Fibroblast of lung (primary cell): ENCODE measurements around the gene HOXC11. TPM values are rescaled to one million over a fixed set of nuclear protein-coding genes. Genes with fewer than 3 reads are reported as not detected.
A peak's percentile ranks its signal among the peaks of the same experiment; 100 is the strongest.

Experiments
- DNase-seq, 2 donors: peaks; one replicate each; pipeline versions ENCODE4 v3.0.0 to v3.0.0-alpha.2; 2010; ENCODE audit warnings: low read depth in 2 of 2
- H2AFZ ChIP-seq: 2 replicates; pipeline ENCODE4 v1.5.1; 2012; ENCODE audit warnings: low read length, control low read depth, inconsistent platforms
- H3K27ac ChIP-seq: 2 replicates; pipeline ENCODE4 v1.5.1; 2011; ENCODE audit warnings: low read length, control low read depth; ENCODE audit not compliant: insufficient read depth
- H3K27me3 ChIP-seq: 2 replicates; pipeline ENCODE4 v1.5.1; 2011; ENCODE audit warnings: mild to moderate bottlenecking, low read length; ENCODE audit not compliant: control insufficient read depth, insufficient read depth
- H3K36me3 ChIP-seq: 2 replicates; pipeline ENCODE4 v1.5.1; 2011; ENCODE audit warnings: low read length; ENCODE audit not compliant: control insufficient read depth, insufficient read depth
- H3K4me1 ChIP-seq: 2 replicates; pipeline ENCODE4 v1.5.1; 2011; ENCODE audit warnings: low read length; ENCODE audit not compliant: control insufficient read depth, insufficient read depth; ENCODE audit errors: extremely low read depth
- H3K4me2 ChIP-seq: 2 replicates; pipeline ENCODE4 v1.5.1; 2011; ENCODE audit warnings: low read length, control low read depth; ENCODE audit not compliant: insufficient read depth; ENCODE audit errors: extremely low read depth
- H3K4me3 ChIP-seq, 4 experiments: fragments of 200-600 bp in 1 of 4; sonication (generic) in 1 of 4; replicated peaks in 1 of 4; 2 replicates each; pipeline ENCODE4 v1.5.1; 2011 to 2016; ENCODE audit warnings: low read length in 4 of 4, low read depth in 3 of 4, mild to moderate bottlenecking in 3 of 4, control low read depth in 2 of 4, inconsistent platforms in 1 of 4, mixed read lengths in 1 of 4; ENCODE audit not compliant: insufficient read depth in 1 of 4; ENCODE audit errors: control extremely low read depth in 1 of 4
- H3K79me2 ChIP-seq: 2 replicates; pipeline ENCODE4 v1.5.1; 2012; ENCODE audit warnings: mild to moderate bottlenecking, low read length, inconsistent platforms; ENCODE audit not compliant: control insufficient read depth, insufficient read depth
- H3K9ac ChIP-seq: 2 replicates; pipeline ENCODE4 v1.5.1; 2011; ENCODE audit warnings: mild to moderate bottlenecking, low read length, control low read depth; ENCODE audit not compliant: insufficient read depth
- H3K9me3 ChIP-seq: 2 replicates; pipeline ENCODE4 v1.5.1; 2012; ENCODE audit warnings: low read depth, low read length; ENCODE audit not compliant: control insufficient read depth, insufficient read depth
- H4K20me1 ChIP-seq: 2 replicates; pipeline ENCODE4 v1.5.1; 2011; ENCODE audit warnings: low read length; ENCODE audit not compliant: control insufficient read depth, insufficient read depth; ENCODE audit errors: extremely low read depth
- EZH2 ChIP-seq: IDR thresholded peaks from 2 replicates; pipeline ENCODE4 v1.5.1; 2012; ENCODE audit warnings: low read length, control low read depth, mild to moderate bottlenecking; ENCODE audit errors: missing control alignments
- polyA plus RNA-seq, 2 donors: library from polyadenylated mRNA; depleted of rRNA in 1 of 2; stranded (reverse) in 1 of 2; unstranded in 1 of 2; fragments of >200 nt; gene quantifications; 2 replicates each; pipeline ENCODE4 v1.2.1, GENCODE V29; 2011 to 2012; ENCODE audit warnings: missing spikeins in 1 of 2
- total RNA-seq: library from RNA; depleted of rRNA; stranded (reverse); fragments of >200 nt; gene quantifications from 2 replicates; pipeline ENCODE4 v1.2.1, GENCODE V29; 2014
- TF ChIP-seq, protein P1 (sequence below), 2 donors: IDR thresholded peaks in 1 of 2; conservative IDR thresholded peaks in 1 of 2; 1 replicate in 1 of 2; 2 replicates in 1 of 2; pipeline ENCODE4 v1.5.1; 2011 to 2012; ENCODE audit warnings: low read length in 2 of 2, control low read depth in 1 of 2, inconsistent platforms in 1 of 2, low read depth in 1 of 2, mild to moderate bottlenecking in 1 of 2

Gene HOXC11
- total and polyA plus RNA-seq, 2 donors (not counting 1 experiment from before 2014, with no cell fraction given) = not detected

- H3K4me1 ChIP-seq = no peaks in the 10 kb centered on the region
- H2AFZ ChIP-seq = no peak overlapping the region
- no peak for DNase-seq
- H3K27ac ChIP-seq = no peak overlapping the region
- TF ChIP-seq, protein P1, sequence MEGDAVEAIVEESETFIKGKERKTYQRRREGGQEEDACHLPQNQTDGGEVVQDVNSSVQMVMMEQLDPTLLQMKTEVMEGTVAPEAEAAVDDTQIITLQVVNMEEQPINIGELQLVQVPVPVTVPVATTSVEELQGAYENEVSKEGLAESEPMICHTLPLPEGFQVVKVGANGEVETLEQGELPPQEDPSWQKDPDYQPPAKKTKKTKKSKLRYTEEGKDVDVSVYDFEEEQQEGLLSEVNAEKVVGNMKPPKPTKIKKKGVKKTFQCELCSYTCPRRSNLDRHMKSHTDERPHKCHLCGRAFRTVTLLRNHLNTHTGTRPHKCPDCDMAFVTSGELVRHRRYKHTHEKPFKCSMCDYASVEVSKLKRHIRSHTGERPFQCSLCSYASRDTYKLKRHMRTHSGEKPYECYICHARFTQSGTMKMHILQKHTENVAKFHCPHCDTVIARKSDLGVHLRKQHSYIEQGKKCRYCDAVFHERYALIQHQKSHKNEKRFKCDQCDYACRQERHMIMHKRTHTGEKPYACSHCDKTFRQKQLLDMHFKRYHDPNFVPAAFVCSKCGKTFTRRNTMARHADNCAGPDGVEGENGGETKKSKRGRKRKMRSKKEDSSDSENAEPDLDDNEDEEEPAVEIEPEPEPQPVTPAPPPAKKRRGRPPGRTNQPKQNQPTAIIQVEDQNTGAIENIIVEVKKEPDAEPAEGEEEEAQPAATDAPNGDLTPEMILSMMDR (conservative IDR thresholded peaks at IDR 0.05 in 1 of 2, IDR thresholded peaks at IDR 0.05 in 1 of 2; ENCODE audit: low read depth in 1 of 2, low read length in 2 of 2) = no peak
- TF ChIP-seq EZH2 = no peak
- no peaks in the 10 kb centered on the region for H3K9me3 ChIP-seq
- H4K20me1 ChIP-seq = no peaks in the 10 kb centered on the region
- no peaks in the 10 kb centered on the region for H3K79me2 ChIP-seq
- H3K4me2 ChIP-seq = no peak overlapping the region
- no peak overlapping the region for H3K4me3 ChIP-seq
- H3K36me3 ChIP-seq = no peaks in the 10 kb centered on the region
- peaks cover 88% of the 10 kb centered on the region for H3K27me3 ChIP-seq
- no peak overlapping the region for H3K9ac ChIP-seq
Measured at GRCh38 chr12:53988541-53989226, 15.8 kb downstream of the HOXC11 start.

GRCh38 chr12:53989227-53990113 is 16.5 kb downstream of the HOXC11 start:
- Histone ChIP-seq H3K9me3 (no peaks in the 10 kb centered on the region), H4K20me1 (no peaks in the 10 kb centered on the region), H3K27ac (no peak overlapping the region), H3K4me3 (no peak overlapping the region), H3K27me3 (peaks cover 89% of the 10 kb centered on the region), H3K79me2 (no peaks in the 10 kb centered on the region), H2AFZ (no peak overlapping the region), H3K9ac (no peak overlapping the region), H3K4me2 (peak overlapping the region; percentile 17), H3K4me1 (no peaks in the 10 kb centered on the region), H3K36me3 (no peaks in the 10 kb centered on the region)
- DNase-seq = peak in 1 of 2 donors; percentile 61
- TF ChIP-seq, protein P1 (conservative IDR thresholded peaks at IDR 0.05 in 1 of 2, IDR thresholded peaks at IDR 0.05 in 1 of 2; ENCODE audit: low read depth in 1 of 2, low read length in 2 of 2) = peak; percentile 56 to 59
- peak; percentile 71 for TF ChIP-seq EZH2

- no peak overlapping the region for H3K9ac ChIP-seq
- no peak overlapping the region for H3K27ac ChIP-seq
- H3K4me2 ChIP-seq = no peak overlapping the region
Measured at GRCh38 chr12:53990311-53991076, 17.6 kb downstream of the HOXC11 start.

More at GRCh38 chr12:53990311-53991076, 17.6 kb downstream of the HOXC11 start:
- no peaks in the 10 kb centered on the region for H3K4me1 ChIP-seq
- DNase-seq = no peak
- H3K36me3 ChIP-seq = no peaks in the 10 kb centered on the region
- H2AFZ ChIP-seq = no peak overlapping the region
- no peaks in the 10 kb centered on the region for H3K9me3 ChIP-seq
- H3K27me3 ChIP-seq = peaks cover 94% of the 10 kb centered on the region
- H4K20me1 ChIP-seq = no peaks in the 10 kb centered on the region
- no peak overlapping the region for H3K4me3 ChIP-seq
- no peaks in the 10 kb centered on the region for H3K79me2 ChIP-seq
- TF ChIP-seq EZH2 = peak; percentile 78
- TF ChIP-seq, protein P1 (conservative IDR thresholded peaks at IDR 0.05 in 1 of 2, IDR thresholded peaks at IDR 0.05 in 1 of 2; ENCODE audit: low read depth in 1 of 2, low read length in 2 of 2) = no peak
